NT2/D1 (cell line): ENCODE results near the gene TGFB2.

ENCODE experiments used
- DNase-seq: peaks from one replicate; pipeline ENCODE4 v3.0.0-alpha.2; 2011; ENCODE audit warnings: low read depth, low spot score
- H3K27me3 ChIP-seq: 2 replicates; pipeline ENCODE4 v1.6.0; 2011; ENCODE audit warnings: mild to moderate bottlenecking; ENCODE audit not compliant: insufficient read length, insufficient read depth
- H3K36me3 ChIP-seq: 2 replicates; pipeline ENCODE4 v1.6.1; 2011; ENCODE audit warnings: mild to moderate bottlenecking, low read length, mixed read lengths; ENCODE audit not compliant: insufficient read depth, insufficient read length
- H3K4me1 ChIP-seq: 2 replicates; pipeline ENCODE4 v1.5.1; 2011; ENCODE audit not compliant: insufficient read depth, insufficient read length
- H3K4me3 ChIP-seq: 2 replicates; pipeline ENCODE4 v1.5.1; 2011; ENCODE audit warnings: low read depth; ENCODE audit not compliant: insufficient read length
- H3K9ac ChIP-seq: 2 replicates; pipeline ENCODE4 v1.6.0; 2011; ENCODE audit warnings: low read depth; ENCODE audit not compliant: insufficient read length
- H3K9me3 ChIP-seq: 2 replicates; pipeline ENCODE4 v1.5.1; 2011; ENCODE audit warnings: mild to moderate bottlenecking, low read length; ENCODE audit not compliant: insufficient read depth
- SUZ12 ChIP-seq: IDR thresholded peaks from 2 replicates; pipeline ENCODE4 v1.6.1; 2011; ENCODE audit not compliant: insufficient read length, insufficient read depth; ENCODE audit errors: extremely low read depth
- YY1 ChIP-seq: IDR thresholded peaks from 2 replicates; pipeline ENCODE4 v1.6.1; 2011; ENCODE audit not compliant: insufficient read length, insufficient read depth
- ZNF274 ChIP-seq: IDR thresholded peaks from 2 replicates; pipeline ENCODE4 v1.6.1; 2011; ENCODE audit warnings: mild to moderate bottlenecking, low read depth, low read length

Gene TGFB2

DNA sequence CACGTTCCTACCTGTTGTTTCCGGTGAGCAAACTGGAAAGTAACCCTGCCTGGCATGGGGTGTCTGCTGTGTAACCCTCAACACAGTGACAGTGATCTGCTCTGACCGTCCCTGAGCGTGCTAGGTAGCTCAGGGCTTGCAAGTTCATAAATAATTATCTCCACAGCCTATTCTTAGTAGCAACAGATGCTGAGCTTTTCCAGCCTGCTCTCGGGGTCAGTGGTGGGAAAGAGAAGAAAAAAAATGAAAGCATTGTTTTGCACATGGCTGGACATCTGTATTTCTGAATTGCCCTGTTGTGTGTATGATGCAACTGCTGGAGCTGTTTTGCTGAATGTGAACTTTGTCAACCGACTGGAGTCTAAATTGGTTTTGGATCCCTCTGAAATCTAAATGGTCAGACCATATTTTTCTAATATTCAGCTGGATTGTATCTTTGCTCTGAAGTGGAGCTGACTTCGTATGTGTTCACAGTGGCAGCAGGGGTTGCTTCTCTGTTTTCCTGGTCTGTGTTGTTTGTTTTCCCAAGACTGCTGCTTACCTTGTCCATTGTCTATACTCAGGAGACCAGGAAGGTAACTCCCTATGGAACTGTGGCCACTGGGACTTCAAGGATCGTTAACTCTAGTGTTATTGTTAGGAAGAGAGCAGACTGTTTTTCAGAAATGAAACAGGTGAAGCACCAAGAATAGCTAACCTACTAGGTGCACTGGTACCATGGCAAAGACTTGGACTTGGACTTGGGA lies 27.0 kb downstream of the TGFB2 start:
- Histone ChIP-seq H3K9ac (no peak overlapping the region), H3K4me1 (no peaks in the 10 kb centered on the region), H3K9me3 (no peaks in the 10 kb centered on the region), H3K36me3 (peaks cover 3% of the 10 kb centered on the region), H3K27me3 (no peaks in the 10 kb centered on the region), H3K4me3 (no peak overlapping the region)
- TF ChIP-seq ZNF274 (no peak), YY1 (no peak), SUZ12 (no peak)
- no peak for DNase-seq

DNA sequence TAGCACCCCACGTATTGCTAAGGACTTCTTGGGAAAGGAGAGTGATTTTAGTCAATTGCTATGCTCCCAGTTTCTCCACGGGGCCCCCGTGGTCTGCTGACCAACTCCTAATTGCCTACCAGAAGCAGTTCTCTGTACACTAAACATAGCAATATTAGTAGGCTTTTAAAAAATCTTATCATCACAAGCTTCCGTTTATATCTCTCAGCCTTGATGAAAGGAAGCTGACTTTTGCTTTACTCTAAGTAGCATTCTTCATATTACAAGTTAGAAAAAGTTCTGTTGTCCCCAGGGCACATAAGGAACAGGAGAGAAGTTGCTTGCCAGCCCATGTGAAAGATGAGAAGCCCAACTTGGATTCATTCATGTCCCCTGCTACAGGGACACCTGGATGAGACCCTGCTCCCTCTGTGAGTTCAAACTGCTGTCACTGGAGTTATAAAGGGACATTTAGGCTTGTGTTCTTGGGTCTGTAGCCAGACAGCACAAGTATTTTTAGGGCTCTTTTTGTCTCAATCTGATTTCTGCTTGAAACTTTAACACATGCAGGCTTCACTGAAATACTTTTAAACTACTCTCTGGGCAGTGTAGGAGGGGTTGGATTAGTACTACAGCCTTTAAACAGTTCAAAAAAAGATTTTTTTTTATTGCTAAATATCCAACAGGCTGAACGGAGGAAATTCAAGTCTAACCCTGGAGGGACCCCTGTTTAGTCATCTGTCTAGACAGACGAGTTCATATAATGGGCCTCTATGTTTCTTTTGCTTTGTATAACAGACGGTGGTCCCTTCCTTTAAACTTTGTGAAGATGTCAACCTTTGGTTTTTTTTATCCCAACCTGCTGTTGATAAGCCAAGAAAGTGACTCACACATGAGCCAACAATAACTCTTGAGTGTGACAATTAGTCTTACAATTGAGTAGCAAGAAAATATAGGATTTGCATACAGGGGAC lies 29.5 kb downstream of the TGFB2 start:
- no peaks in the 10 kb centered on the region for H3K27me3 ChIP-seq
- H3K9me3 ChIP-seq = no peaks in the 10 kb centered on the region
- H3K4me1 ChIP-seq = no peaks in the 10 kb centered on the region
- no peak for DNase-seq
- H3K4me3 ChIP-seq = no peak overlapping the region
- no peak overlapping the region for H3K9ac ChIP-seq
- H3K36me3 ChIP-seq = no peaks in the 10 kb centered on the region
- no peak for TF ChIP-seq SUZ12
- TF ChIP-seq ZNF274 = no peak
- no peak for TF ChIP-seq YY1

DNA sequence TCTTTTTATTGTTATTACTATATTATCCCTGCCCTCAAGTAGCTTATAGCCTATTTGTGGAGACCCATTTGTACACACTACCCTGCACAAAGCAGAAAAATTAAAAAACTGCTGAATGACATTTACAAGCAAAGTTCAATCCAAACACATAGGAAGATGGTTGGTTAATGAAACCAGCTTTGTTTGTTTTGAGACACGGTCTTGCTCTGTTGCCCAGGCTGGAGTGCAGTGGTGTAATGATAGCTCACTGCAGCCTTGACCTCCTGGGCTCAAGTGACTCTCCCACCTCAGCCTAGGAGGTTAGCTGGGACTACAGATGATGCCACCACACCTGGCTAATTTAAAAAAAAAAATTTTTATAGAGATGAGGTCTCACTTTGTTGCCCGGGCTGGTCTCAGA lies 31.6 kb downstream of the TGFB2 start:
- H3K36me3 ChIP-seq = no peaks in the 10 kb centered on the region
- H3K9ac ChIP-seq = no peak overlapping the region
- H3K4me3 ChIP-seq = no peak overlapping the region
- H3K9me3 ChIP-seq = no peaks in the 10 kb centered on the region
- no peaks in the 10 kb centered on the region for H3K27me3 ChIP-seq
- no peak for TF ChIP-seq ZNF274
- no peak for DNase-seq
- no peaks in the 10 kb centered on the region for H3K4me1 ChIP-seq

DNA sequence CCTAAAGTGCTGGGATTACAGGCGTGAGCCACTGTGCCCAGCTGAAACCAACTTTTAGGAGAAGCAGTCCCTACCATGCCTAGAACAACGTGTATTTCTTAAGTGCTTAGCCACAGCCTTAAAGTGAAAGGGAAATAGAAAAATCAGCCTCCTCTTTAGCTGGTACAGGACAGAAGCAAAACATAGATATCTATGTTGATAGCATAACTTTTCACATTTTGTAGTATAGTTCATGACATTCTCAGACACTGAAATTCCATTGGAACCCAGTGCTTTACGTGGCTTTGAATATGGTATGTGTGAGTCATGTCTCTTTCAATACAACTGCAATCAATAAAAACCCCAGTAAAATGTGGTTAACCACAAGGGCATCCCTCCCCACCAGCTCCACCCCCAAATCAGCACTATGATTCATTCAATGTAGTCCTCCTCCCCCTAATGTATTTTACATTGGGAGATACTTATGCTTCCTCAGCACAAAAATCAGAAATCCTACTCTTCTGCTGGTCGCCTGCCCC lies 32.1 kb downstream of the TGFB2 start:
- Histone ChIP-seq H3K9me3 (no peaks in the 10 kb centered on the region), H3K9ac (no peak overlapping the region), H3K4me3 (no peak overlapping the region), H3K36me3 (no peaks in the 10 kb centered on the region), H3K27me3 (no peaks in the 10 kb centered on the region), H3K4me1 (no peaks in the 10 kb centered on the region)
- TF ChIP-seq YY1 = no peak
- TF ChIP-seq ZNF274 = no peak
- no peak for TF ChIP-seq SUZ12
- DNase-seq = no peak

DNA sequence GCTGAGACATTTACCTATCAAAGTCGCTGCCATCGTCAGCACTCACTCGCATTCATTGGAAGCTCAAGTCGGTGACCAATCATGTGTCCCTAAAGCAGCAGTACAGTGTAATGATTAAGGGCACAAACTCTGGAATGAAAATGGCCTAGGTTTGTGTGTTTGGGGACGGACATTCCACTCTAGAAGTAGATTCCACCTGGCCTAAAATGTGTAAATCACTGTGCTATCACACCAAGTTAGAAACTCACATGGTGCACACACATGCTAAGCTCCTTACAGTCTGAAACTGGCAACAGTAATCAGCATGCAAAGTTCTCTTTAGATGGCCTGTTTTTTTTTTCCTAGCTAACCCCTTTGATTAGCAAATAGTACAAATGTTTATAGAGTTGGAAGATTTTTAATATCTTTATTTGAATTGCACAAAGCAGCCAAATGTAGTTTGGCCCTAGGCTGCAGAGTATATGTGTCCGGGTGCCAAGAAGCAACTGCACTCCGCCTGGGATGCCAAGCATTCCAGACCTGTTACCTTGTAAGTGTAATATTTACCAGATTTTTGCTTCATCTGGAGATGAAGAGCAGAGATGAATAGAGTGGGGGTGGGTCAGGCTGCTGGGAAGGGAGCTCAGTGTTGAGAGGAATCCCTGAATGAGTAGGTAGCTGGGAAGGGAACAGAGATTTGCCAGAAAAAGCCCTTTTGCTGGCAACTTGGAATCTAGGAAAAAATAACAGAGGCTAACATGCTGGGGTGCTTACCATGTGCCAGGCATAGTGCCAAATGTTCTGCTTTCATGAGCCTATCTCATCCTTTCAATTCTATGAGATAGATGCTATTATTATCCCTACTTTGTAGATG lies 35.2 kb downstream of the TGFB2 start:
- Histone ChIP-seq H3K4me3 (no peak overlapping the region), H3K9ac (no peak overlapping the region), H3K27me3 (no peaks in the 10 kb centered on the region), H3K9me3 (no peaks in the 10 kb centered on the region), H3K4me1 (no peaks in the 10 kb centered on the region), H3K36me3 (peaks cover 3% of the 10 kb centered on the region)
- TF ChIP-seq SUZ12 (no peak), YY1 (no peak), ZNF274 (no peak)
- DNase-seq = no peak

DNA sequence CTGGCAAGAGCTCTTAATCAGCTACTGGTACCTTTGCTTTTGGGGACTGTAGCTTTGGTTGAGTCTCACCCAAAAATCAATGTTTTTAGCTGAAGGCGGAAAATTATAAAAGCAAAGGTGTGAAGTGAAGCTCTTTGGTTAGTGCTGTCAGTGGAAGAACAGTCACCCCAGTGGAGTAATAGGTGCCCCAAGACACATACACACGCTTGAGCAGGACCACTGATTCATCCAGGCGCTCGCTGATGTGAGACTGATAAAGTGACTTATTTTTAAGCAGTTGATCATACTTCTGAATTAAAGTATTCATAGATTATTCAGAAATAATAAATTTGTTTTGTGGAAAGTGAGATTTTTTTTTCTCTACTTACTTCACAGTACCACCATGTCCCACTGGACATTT lies 37.1 kb downstream of the TGFB2 start:
- no peaks in the 10 kb centered on the region for H3K4me1 ChIP-seq

DNA sequence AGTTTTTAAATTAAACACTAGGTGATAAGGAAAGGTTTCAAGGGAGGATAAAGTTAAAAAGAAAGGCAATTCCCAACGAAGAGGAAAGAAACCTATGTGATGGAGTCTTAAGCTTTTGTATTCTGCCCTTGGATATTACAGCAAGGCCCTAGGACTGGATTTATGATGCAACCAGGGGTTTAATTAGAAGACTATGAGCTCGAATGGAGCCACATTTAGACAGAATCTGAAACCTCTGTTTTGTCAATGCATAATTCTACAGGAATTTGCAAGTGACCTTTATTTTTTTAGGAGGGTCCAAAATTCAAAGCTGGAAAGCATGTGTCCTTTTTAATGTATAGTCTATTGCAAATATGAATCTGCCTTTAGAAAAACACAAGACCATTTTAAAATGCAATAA lies 37.9 kb downstream of the TGFB2 start:
- Histone ChIP-seq H3K4me3 (no peak overlapping the region), H3K9ac (no peak overlapping the region), H3K36me3 (peaks cover 3% of the 10 kb centered on the region), H3K27me3 (no peaks in the 10 kb centered on the region), H3K4me1 (no peaks in the 10 kb centered on the region), H3K9me3 (no peaks in the 10 kb centered on the region)
- TF ChIP-seq SUZ12 (no peak), ZNF274 (no peak)
- DNase-seq = no peak

More for the DNA sequence above, 37.1 kb downstream of the TGFB2 start:
- Histone ChIP-seq H3K4me3 (no peak overlapping the region), H3K9me3 (no peaks in the 10 kb centered on the region), H3K9ac (no peak overlapping the region), H3K36me3 (peaks cover 3% of the 10 kb centered on the region), H3K27me3 (no peaks in the 10 kb centered on the region)
- TF ChIP-seq YY1 (no peak), ZNF274 (no peak)
- no peak for DNase-seq
